GM23248 (cell line): ENCODE results near the gene EIF4G3. TPM values are rescaled to one million over a fixed set of nuclear protein-coding genes. Genes with fewer than 3 reads are reported as not detected.
A peak's percentile ranks its signal among the peaks of the same experiment; 100 is the strongest.

Experiments used
- DNase-seq: peaks from one replicate; pipeline ENCODE4 v3.0.0-alpha.2; 2015
- H2AFZ ChIP-seq: fragments of 200-600 bp; sonication (generic); 2 replicates; pipeline ENCODE4 v1.6.1; 2016; ENCODE audit warnings: antibody characterized with exemption
- H3F3A ChIP-seq: fragments of 200-600 bp; sonication (generic); 2 replicates; pipeline ENCODE4 v1.6.1; 2016; ENCODE audit warnings: mild to moderate bottlenecking, antibody characterized with exemption, mixed run types; ENCODE audit not compliant: insufficient read depth
- H3K27ac ChIP-seq: fragments of 200-600 bp; sonication (generic); 2 replicates; pipeline ENCODE4 v1.5.1; 2016; ENCODE audit warnings: mild to moderate bottlenecking
- H3K27me3 ChIP-seq: fragments of 200-600 bp; sonication (generic); replicated peaks from 2 replicates; pipeline ENCODE4 v1.6.1; 2016; ENCODE audit warnings: mild to moderate bottlenecking; ENCODE audit not compliant: insufficient read depth
- H3K36me3 ChIP-seq: fragments of 200-600 bp; sonication (generic); 2 replicates; pipeline ENCODE4 v1.6.1; 2016; ENCODE audit warnings: low read depth, mild to moderate bottlenecking
- H3K4me1 ChIP-seq: fragments of 200-600 bp; sonication (generic); 2 replicates; pipeline ENCODE4 v1.6.1; 2016; ENCODE audit warnings: mild to moderate bottlenecking; ENCODE audit not compliant: insufficient read depth
- H3K4me2 ChIP-seq: fragments of 200-600 bp; sonication (generic); one replicate; pipeline ENCODE4 v1.6.1; 2016; ENCODE audit warnings: mild to moderate bottlenecking; ENCODE audit not compliant: unreplicated experiment
- H3K4me3 ChIP-seq: fragments of 200-600 bp; sonication (generic); 2 replicates; pipeline ENCODE4 v1.5.1; 2016; ENCODE audit warnings: mild to moderate bottlenecking
- H3K79me2 ChIP-seq: fragments of 200-600 bp; sonication (generic); 2 replicates; pipeline ENCODE4 v1.6.1; 2016; ENCODE audit warnings: mild to moderate bottlenecking; ENCODE audit not compliant: insufficient read depth
- H3K9ac ChIP-seq: fragments of 200-600 bp; sonication (generic); 2 replicates; pipeline ENCODE4 v1.6.1; 2016; ENCODE audit warnings: mild to moderate bottlenecking
- H3K9me2 ChIP-seq: fragments of 200-600 bp; sonication (generic); 2 replicates; pipeline ENCODE4 v1.6.1; 2016; ENCODE audit warnings: mixed run types, mild to moderate bottlenecking, moderate library complexity; ENCODE audit not compliant: insufficient read depth
- H3K9me3 ChIP-seq: fragments of 200-600 bp; sonication (generic); one replicate; pipeline ENCODE4 v1.6.1; 2017; ENCODE audit warnings: low read depth
- H4K20me1 ChIP-seq: fragments of 200-600 bp; sonication (generic); 2 replicates; pipeline ENCODE4 v1.6.0; 2016; ENCODE audit not compliant: insufficient read depth
- EZH2 ChIP-seq: fragments of 200-600 bp; sonication (generic); IDR thresholded peaks from 2 replicates; pipeline ENCODE4 v1.6.1; 2018; ENCODE audit warnings: antibody characterized with exemption, mild to moderate bottlenecking; ENCODE audit not compliant: insufficient read depth, poor library complexity, severe bottlenecking
- EZH2phosphoT487 ChIP-seq: fragments of 200-600 bp; sonication (generic); IDR thresholded peaks from 2 replicates; pipeline ENCODE4 v1.6.1; 2018; ENCODE audit warnings: antibody characterized with exemption, moderate library complexity, mild to moderate bottlenecking, low read depth; ENCODE audit not compliant: insufficient read depth
- WGBS, 2 experiments: methylation state at CpG; one replicate each; pipeline ENCODE4 v1.1.6; 2015 to 2017; ENCODE audit warnings: low lambda C conversion rate in 2 of 2, low coverage in 1 of 2; ENCODE audit errors: missing lambda C conversion rate in 2 of 2; 5-methylcytosine and 5-hydroxymethylcytosine counted together
- in situ Hi-C: fragments of 300-500 bp; cut with MboI; formaldehyde crosslinking; loops from 2 replicates; pipeline ENCODE4 v1.15.0; 2020
- polyA plus RNA-seq: library from polyadenylated mRNA; unstranded; fragments of >200 nt; fragmentation: Nextera tagmentation; extraction: Ambion mirVana; gene quantifications from 2 replicates; pipeline ENCODE4 v1.2.1, GENCODE V29; 2016
- total RNA-seq: library from RNA; depleted of rRNA; stranded (reverse); fragments of >200 nt; shearing (Covaris generic); gene quantifications from 2 replicates; pipeline ENCODE4 v1.2.3, GENCODE V29; 2014

Gene EIF4G3
- total and polyA plus RNA-seq, 2 experiments from 2014 or later = 24.0 to 43.1 TPM

DNA sequence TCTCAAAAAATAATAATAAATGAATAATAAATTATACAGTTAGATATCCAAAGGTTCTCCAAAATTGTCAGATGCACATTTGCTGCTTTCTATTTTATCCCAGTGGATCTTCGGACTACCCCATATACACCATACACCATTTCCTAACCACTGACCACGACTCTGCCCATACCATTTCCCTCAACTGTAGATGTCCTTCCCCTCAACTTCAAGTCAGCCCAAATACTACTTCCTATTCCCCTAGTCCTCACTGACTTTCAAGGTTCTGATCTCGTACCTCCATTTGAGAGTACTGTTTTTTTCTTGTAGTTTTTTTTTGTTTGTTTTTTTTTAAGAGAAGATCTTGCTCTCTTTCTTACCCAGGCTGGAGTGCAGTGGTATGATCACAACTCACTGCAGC, 19.6 kb downstream of the EIF4G3 start:
- Histone ChIP-seq H3K27me3 (no peaks in the 10 kb centered on the region), H3K36me3 (peaks cover 7% of the 10 kb centered on the region; the same call in 1 of the 2 replicates), H3K27ac (no peak overlapping the region), H3K9ac (no peak overlapping the region), H3K9me2 (no peaks in the 10 kb centered on the region), H3K9me3 (no peaks in the 10 kb centered on the region), H2AFZ (no peak overlapping the region), H3K4me3 (no peak overlapping the region), H4K20me1 (no peaks in the 10 kb centered on the region), H3K4me2 (no peak overlapping the region), H3K4me1 (peaks cover 12% of the 10 kb centered on the region), H3K79me2 (peaks cover 100% of the 10 kb centered on the region), H3F3A (no peaks in the 10 kb centered on the region)
- DNase-seq = no peak
- 97 to 98% methylated on average over 3 of the region's 3 CpGs for WGBS, 2 experiments
- TF ChIP-seq EZH2 (no peak), EZH2phosphoT487 (no peak)
- in situ Hi-C loops = no loop called here

DNA sequence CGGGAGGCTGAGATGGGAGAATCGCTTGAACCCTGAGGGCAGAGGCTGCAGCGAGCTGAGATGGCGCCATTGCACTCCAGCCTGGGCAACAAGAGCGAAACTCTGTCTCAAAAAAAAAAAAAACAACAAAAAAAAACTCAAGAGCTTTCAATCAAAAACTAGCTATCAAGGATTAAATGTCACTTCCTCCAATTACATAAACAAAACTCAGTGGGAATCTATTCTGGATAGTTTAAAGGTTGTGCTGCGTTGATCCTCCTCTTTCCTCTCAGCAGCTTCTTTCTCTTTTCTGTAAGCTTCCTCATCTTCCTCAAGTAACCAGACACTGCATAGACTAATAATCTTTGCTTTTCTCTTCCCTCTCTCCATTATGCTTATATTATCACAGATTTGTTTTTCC, 20.7 kb downstream of the EIF4G3 start:
- H3K4me2 ChIP-seq = no peak overlapping the region
- H3K27ac ChIP-seq = no peak overlapping the region
- H3K9me3 ChIP-seq = no peaks in the 10 kb centered on the region
- in situ Hi-C loops = no loop called here
- no peaks in the 10 kb centered on the region for H3K9me2 ChIP-seq
- no peaks in the 10 kb centered on the region for H4K20me1 ChIP-seq
- no peak overlapping the region for H3K4me3 ChIP-seq
- H3K79me2 ChIP-seq = peaks cover 100% of the 10 kb centered on the region
- H3K27me3 ChIP-seq = no peaks in the 10 kb centered on the region
- H3K36me3 ChIP-seq = peaks cover 4% of the 10 kb centered on the region; the same call in 1 of the 2 replicates
- peaks cover 8% of the 10 kb centered on the region for H3F3A ChIP-seq
- no peak overlapping the region for H2AFZ ChIP-seq
- TF ChIP-seq EZH2 (no peak), EZH2phosphoT487 (no peak)
- H3K9ac ChIP-seq = no peak overlapping the region
- no peak for DNase-seq
- peaks cover 21% of the 10 kb centered on the region for H3K4me1 ChIP-seq
- WGBS, 2 experiments = 99 to 100% methylated on average over 6 of the region's 6 CpGs

DNA sequence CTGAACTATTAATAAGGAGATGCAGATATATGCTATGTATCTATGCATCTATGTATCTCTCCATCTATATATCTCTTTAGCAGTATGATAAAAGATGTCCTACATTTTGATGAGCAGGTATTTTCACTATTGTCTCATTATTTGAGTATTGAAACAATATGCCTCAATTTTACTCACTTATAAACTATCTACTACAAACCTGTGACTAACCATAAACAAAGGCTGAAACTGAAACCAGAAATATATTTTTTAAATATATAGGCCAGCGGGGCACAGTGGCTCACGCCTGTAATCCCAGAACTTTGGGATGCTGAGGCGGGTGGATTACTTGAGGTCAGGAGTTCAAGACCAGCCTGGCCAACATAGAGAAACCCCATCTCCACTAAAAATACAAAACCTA, 22.0 kb downstream of the EIF4G3 start:
- H3F3A ChIP-seq = peaks cover 19% of the 10 kb centered on the region
- H3K4me3 ChIP-seq = no peak overlapping the region
- H3K9me2 ChIP-seq = no peaks in the 10 kb centered on the region
- peaks cover 4% of the 10 kb centered on the region; the same call in 1 of the 2 replicates for H3K36me3 ChIP-seq
- no peak overlapping the region for H2AFZ ChIP-seq
- no peak overlapping the region for H3K9ac ChIP-seq
- H3K9me3 ChIP-seq = no peaks in the 10 kb centered on the region
- in situ Hi-C loops = no loop called here
- H3K4me1 ChIP-seq = peaks cover 32% of the 10 kb centered on the region
- TF ChIP-seq EZH2phosphoT487 (no peak), EZH2 (no peak)
- H4K20me1 ChIP-seq = no peaks in the 10 kb centered on the region
- H3K4me2 ChIP-seq = no peak overlapping the region
- peak; percentile 23 for DNase-seq
- no peaks in the 10 kb centered on the region for H3K27me3 ChIP-seq
- WGBS, 2 experiments = 98% methylated on average over 3 of the region's 3 CpGs
- H3K79me2 ChIP-seq = peaks cover 87% of the 10 kb centered on the region
- H3K27ac ChIP-seq = no peak overlapping the region

DNA sequence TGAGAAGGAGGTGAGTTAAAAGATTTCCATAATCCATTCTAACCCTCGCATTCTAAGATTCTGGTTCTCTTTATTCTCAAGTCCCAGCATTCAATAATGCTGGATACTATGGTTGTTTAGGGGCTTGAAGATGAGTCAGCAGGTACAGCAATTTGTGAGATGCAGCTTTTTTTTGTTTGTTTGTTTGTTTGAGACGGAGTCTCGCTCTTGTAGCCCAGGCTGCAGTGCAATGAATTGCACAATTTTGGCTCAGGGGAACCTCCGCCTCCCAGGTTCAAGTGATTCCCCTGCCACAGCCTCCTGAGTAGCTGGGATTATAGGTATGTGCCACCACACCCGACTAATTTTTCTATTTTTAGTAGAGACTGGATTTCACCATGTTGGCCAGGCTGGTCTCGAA, 23.3 kb downstream of the EIF4G3 start:
- no peak overlapping the region for H3K4me2 ChIP-seq
- peaks cover 31% of the 10 kb centered on the region for H3F3A ChIP-seq
- H3K36me3 ChIP-seq = peaks cover 4% of the 10 kb centered on the region; the same call in 1 of the 2 replicates
- in situ Hi-C loops = no loop called here
- no peaks in the 10 kb centered on the region for H3K9me2 ChIP-seq
- no peak overlapping the region for H3K4me3 ChIP-seq
- H3K9me3 ChIP-seq = no peaks in the 10 kb centered on the region
- H3K9ac ChIP-seq = no peak overlapping the region
- TF ChIP-seq EZH2phosphoT487 = no peak
- TF ChIP-seq EZH2 = no peak
- H4K20me1 ChIP-seq = no peaks in the 10 kb centered on the region
- H3K79me2 ChIP-seq = peaks cover 79% of the 10 kb centered on the region
- no peak overlapping the region for H3K27ac ChIP-seq
- H2AFZ ChIP-seq = no peak overlapping the region
- peaks cover 44% of the 10 kb centered on the region for H3K4me1 ChIP-seq
- 93 to 99% methylated on average over 6 of the region's 6 CpGs for WGBS, 2 experiments
- no peak for DNase-seq
- H3K27me3 ChIP-seq = no peaks in the 10 kb centered on the region
